HepG2 (cell line): Measurements from ENCODE around the gene ABAT.

ENCODE experiments used
- ATF1 ChIP-seq: IDR thresholded peaks from 2 replicates; pipeline ENCODE4 v1.6.1; 2016; ENCODE audit warnings: mild to moderate bottlenecking, control low read depth
- FOSL2 ChIP-seq: sonication (generic); formaldehyde crosslinking; IDR thresholded peaks from 2 replicates; pipeline ENCODE4 v1.4.0; 2020; ENCODE audit warnings: missing genetic modification reagents
- JUND ChIP-seq: sonication (generic); formaldehyde crosslinking; IDR thresholded peaks from 2 replicates; pipeline ENCODE4 v1.8.0; 2022; ENCODE audit warnings: mild to moderate bottlenecking, missing genetic modification reagents
- MED8 ChIP-seq: sonication (generic); formaldehyde crosslinking; IDR thresholded peaks from 2 replicates; pipeline ENCODE4 v1.8.1; 2023; ENCODE audit warnings: mild to moderate bottlenecking, missing genetic modification reagents; ENCODE audit not compliant: insufficient replicate concordance
- POLR2A ChIP-seq, 2 experiments: IDR thresholded peaks; 2 replicates each; pipeline ENCODE4 v1.6.1; 2011; ENCODE audit warnings: low read depth in 2 of 2, low read length in 2 of 2, mild to moderate bottlenecking in 1 of 2, moderate library complexity in 1 of 2; ENCODE audit not compliant: insufficient read depth in 1 of 2
- POLR2AphosphoS5 ChIP-seq: IDR thresholded peaks from 2 replicates; pipeline ENCODE4 v1.6.1; 2012; ENCODE audit warnings: low read depth, low read length
- RAD21 ChIP-seq: fragments of 450-650 bp; formaldehyde crosslinking; IDR thresholded peaks from 2 replicates; pipeline ENCODE4 v1.5.0; 2020; ENCODE audit warnings: mild to moderate bottlenecking
- TAF15 ChIP-seq: fragments of 200-400 bp; formaldehyde crosslinking; IDR thresholded peaks from one replicate; pipeline ENCODE4 v1.6.1; 2018; ENCODE audit warnings: mild to moderate bottlenecking, low read depth, low read length; ENCODE audit not compliant: poor library complexity, severe bottlenecking
- ZNF292 ChIP-seq: sonication (generic); formaldehyde crosslinking; IDR thresholded peaks from 2 replicates; pipeline ENCODE4 v1.8.1; 2022; ENCODE audit warnings: mild to moderate bottlenecking, low read depth, missing genetic modification reagents, borderline replicate concordance
- ZNF431 ChIP-seq: sonication (generic); formaldehyde crosslinking; IDR thresholded peaks from 2 replicates; pipeline ENCODE4 v1.9.0; 2022; ENCODE audit warnings: missing genetic modification reagents, low read depth, mild to moderate bottlenecking, borderline replicate concordance
- TF ChIP-seq, protein P1 (sequence below): sonication (generic); formaldehyde crosslinking; IDR thresholded peaks from 2 replicates; pipeline ENCODE4 v1.5.0; 2020; ENCODE audit warnings: mild to moderate bottlenecking, missing genetic modification reagents, moderate library complexity
- TF ChIP-seq, protein P2 (sequence below): sonication (generic); formaldehyde crosslinking; IDR thresholded peaks from 2 replicates; pipeline ENCODE4 v1.4.0; 2020; ENCODE audit warnings: missing genetic modification reagents
- TF ChIP-seq, protein P3 (sequence below): IDR thresholded peaks from 2 replicates; pipeline ENCODE4 v1.6.1; 2012; ENCODE audit warnings: low read length, improper control_type of control experiment

DNA sequence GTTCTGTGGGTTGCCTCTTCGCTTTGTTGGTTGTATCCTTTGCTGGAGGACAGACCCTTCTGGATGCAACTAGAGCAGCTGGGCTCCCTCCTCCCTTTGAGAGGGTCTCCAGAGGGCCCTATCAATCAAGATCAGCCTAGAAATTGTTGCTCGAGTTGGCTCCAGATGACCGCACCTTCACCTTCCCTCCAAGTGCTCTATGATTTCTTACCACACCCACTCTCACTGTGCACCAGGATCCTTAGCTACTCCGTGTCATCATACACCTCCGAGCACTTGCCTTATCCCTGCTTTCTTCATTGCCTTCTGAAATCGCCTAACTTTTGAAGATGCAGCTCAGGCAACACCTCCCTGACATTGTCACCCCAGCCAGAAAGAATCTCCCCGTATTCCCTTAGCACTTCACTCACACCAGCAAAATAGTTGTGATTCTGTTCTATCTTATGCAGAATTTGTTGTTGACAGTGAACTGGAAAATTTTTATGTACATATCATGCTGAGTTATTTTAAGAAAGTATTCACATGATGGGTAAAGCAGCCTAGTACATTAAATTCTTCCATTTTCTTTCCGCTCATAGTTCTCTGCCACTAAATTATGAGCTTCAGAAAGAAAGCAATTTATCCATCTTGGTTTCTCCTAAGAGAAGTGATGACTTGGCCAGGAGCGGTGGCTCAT lies 52.9 kb downstream of the ABAT start:
- TF ChIP-seq RAD21 (CRISPR knock-in tag), result no peak
- no peak for TF ChIP-seq ZNF431
- TF ChIP-seq ATF1 (CRISPR knock-in tag), result no peak
- no peak for TF ChIP-seq POLR2A (IDR thresholded peaks at IDR 0.05; ENCODE audit: insufficient read depth in 1 of 2, low read depth in 2 of 2, low read length in 2 of 2)
- TF ChIP-seq, protein P1, sequence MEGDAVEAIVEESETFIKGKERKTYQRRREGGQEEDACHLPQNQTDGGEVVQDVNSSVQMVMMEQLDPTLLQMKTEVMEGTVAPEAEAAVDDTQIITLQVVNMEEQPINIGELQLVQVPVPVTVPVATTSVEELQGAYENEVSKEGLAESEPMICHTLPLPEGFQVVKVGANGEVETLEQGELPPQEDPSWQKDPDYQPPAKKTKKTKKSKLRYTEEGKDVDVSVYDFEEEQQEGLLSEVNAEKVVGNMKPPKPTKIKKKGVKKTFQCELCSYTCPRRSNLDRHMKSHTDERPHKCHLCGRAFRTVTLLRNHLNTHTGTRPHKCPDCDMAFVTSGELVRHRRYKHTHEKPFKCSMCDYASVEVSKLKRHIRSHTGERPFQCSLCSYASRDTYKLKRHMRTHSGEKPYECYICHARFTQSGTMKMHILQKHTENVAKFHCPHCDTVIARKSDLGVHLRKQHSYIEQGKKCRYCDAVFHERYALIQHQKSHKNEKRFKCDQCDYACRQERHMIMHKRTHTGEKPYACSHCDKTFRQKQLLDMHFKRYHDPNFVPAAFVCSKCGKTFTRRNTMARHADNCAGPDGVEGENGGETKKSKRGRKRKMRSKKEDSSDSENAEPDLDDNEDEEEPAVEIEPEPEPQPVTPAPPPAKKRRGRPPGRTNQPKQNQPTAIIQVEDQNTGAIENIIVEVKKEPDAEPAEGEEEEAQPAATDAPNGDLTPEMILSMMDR, result no peak
- no peak for TF ChIP-seq POLR2AphosphoS5
- no peak for TF ChIP-seq TAF15
- TF ChIP-seq, protein P2, sequence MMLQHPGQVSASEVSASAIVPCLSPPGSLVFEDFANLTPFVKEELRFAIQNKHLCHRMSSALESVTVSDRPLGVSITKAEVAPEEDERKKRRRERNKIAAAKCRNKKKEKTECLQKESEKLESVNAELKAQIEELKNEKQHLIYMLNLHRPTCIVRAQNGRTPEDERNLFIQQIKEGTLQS (CRISPR knock-in tag), result no peak
- TF ChIP-seq ZNF292 (CRISPR knock-in tag), result no peak
- TF ChIP-seq, protein P3, sequence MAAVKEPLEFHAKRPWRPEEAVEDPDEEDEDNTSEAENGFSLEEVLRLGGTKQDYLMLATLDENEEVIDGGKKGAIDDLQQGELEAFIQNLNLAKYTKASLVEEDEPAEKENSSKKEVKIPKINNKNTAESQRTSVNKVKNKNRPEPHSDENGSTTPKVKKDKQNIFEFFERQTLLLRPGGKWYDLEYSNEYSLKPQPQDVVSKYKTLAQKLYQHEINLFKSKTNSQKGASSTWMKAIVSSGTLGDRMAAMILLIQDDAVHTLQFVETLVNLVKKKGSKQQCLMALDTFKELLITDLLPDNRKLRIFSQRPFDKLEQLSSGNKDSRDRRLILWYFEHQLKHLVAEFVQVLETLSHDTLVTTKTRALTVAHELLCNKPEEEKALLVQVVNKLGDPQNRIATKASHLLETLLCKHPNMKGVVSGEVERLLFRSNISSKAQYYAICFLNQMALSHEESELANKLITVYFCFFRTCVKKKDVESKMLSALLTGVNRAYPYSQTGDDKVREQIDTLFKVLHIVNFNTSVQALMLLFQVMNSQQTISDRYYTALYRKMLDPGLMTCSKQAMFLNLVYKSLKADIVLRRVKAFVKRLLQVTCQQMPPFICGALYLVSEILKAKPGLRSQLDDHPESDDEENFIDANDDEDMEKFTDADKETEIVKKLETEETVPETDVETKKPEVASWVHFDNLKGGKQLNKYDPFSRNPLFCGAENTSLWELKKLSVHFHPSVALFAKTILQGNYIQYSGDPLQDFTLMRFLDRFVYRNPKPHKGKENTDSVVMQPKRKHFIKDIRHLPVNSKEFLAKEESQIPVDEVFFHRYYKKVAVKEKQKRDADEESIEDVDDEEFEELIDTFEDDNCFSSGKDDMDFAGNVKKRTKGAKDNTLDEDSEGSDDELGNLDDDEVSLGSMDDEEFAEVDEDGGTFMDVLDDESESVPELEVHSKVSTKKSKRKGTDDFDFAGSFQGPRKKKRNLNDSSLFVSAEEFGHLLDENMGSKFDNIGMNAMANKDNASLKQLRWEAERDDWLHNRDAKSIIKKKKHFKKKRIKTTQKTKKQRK, result no peak
- TF ChIP-seq MED8 (CRISPR knock-in tag), result no peak
- no peak for TF ChIP-seq FOSL2 (CRISPR knock-in tag)
- TF ChIP-seq JUND, result no peak
